HepG2 (cell line): ENCODE measurements around the gene CLDN9. TPM values are rescaled to one million over a fixed set of nuclear protein-coding genes. Genes with fewer than 3 reads are reported as not detected.

Experiments used
- AGO1 ChIP-seq: fragments of 200-400 bp; formaldehyde crosslinking; IDR thresholded peaks from 2 replicates; pipeline ENCODE4 v1.6.1; 2017; ENCODE audit warnings: mild to moderate bottlenecking, low read depth, low read length, moderate library complexity; ENCODE audit not compliant: poor library complexity, severe bottlenecking
- ARNTL ChIP-seq: sonication (generic); formaldehyde crosslinking; IDR thresholded peaks from 2 replicates; pipeline ENCODE4 v1.4.0; 2020; ENCODE audit warnings: mild to moderate bottlenecking, missing genetic modification reagents
- CREM ChIP-seq, 2 experiments: sonication (generic) in 1 of 2; formaldehyde crosslinking in 1 of 2; IDR thresholded peaks; 2 replicates each; pipeline versions ENCODE4 v1.4.0 to v1.6.1; 2016 to 2020; ENCODE audit warnings: antibody characterized with exemption in 1 of 2, mild to moderate bottlenecking in 1 of 2, missing genetic modification reagents in 1 of 2
- EEA1 ChIP-seq: sonication (generic); formaldehyde crosslinking; IDR thresholded peaks from 2 replicates; pipeline ENCODE4 v1.5.1; 2020; ENCODE audit warnings: mild to moderate bottlenecking, missing genetic modification reagents, borderline replicate concordance
- GATAD2A ChIP-seq: IDR thresholded peaks from 2 replicates; pipeline ENCODE4 v1.6.1; 2016
- GFI1 ChIP-seq: sonication (generic); formaldehyde crosslinking; IDR thresholded peaks from 2 replicates; pipeline ENCODE4 v1.5.0; 2020; ENCODE audit warnings: missing genetic modification reagents, mild to moderate bottlenecking, borderline replicate concordance
- IRF2 ChIP-seq: IDR thresholded peaks from 2 replicates; pipeline ENCODE4 v1.6.1; 2018; ENCODE audit warnings: missing genetic modification reagents, missing compliant biosample characterization
- MAFG ChIP-seq: sonication (generic); formaldehyde crosslinking; IDR thresholded peaks from 2 replicates; pipeline ENCODE4 v1.5.1; 2020; ENCODE audit warnings: mild to moderate bottlenecking, missing genetic modification reagents
- MLLT10 ChIP-seq: sonication (generic); formaldehyde crosslinking; IDR thresholded peaks from 2 replicates; pipeline ENCODE4 v1.4.0; 2020; ENCODE audit warnings: missing genetic modification reagents
- MXI1 ChIP-seq: IDR thresholded peaks from 3 replicates; pipeline ENCODE4 v1.6.1; 2012; ENCODE audit warnings: low read depth, low read length, inconsistent platforms, borderline replicate concordance
- MYC ChIP-seq: sonication (generic); formaldehyde crosslinking; IDR thresholded peaks from 2 replicates; pipeline ENCODE4 v1.9.0; 2021; ENCODE audit warnings: missing genetic modification reagents, borderline replicate concordance
- NCOA1 ChIP-seq: sonication (generic); formaldehyde crosslinking; IDR thresholded peaks from 2 replicates; pipeline ENCODE4 v1.9.0; 2021; ENCODE audit warnings: missing genetic modification reagents
- NCOA2 ChIP-seq: sonication (generic); formaldehyde crosslinking; IDR thresholded peaks from 2 replicates; pipeline ENCODE4 v1.8.0; 2022; ENCODE audit warnings: inconsistent platforms
- PHF5A ChIP-seq: IDR thresholded peaks from one replicate; pipeline ENCODE4 v1.6.1; 2018; ENCODE audit warnings: low read depth, missing genetic modification reagents; ENCODE audit not compliant: unreplicated experiment
- PITX1 ChIP-seq: sonication (generic); formaldehyde crosslinking; IDR thresholded peaks from 2 replicates; pipeline ENCODE4 v1.5.1; 2020; ENCODE audit warnings: mild to moderate bottlenecking, missing genetic modification reagents
- SALL1 ChIP-seq: sonication (generic); formaldehyde crosslinking; IDR thresholded peaks from 2 replicates; pipeline ENCODE4 v1.8.0; 2022; ENCODE audit warnings: mild to moderate bottlenecking, missing genetic modification reagents
- SMC3 ChIP-seq: IDR thresholded peaks from 2 replicates; pipeline ENCODE4 v1.6.1; 2011; ENCODE audit warnings: low read length, improper control_type of control experiment
- SRSF9 ChIP-seq: fragments of 200-400 bp; formaldehyde crosslinking; IDR thresholded peaks from 2 replicates; pipeline ENCODE4 v1.6.1; 2018; ENCODE audit warnings: borderline replicate concordance, mild to moderate bottlenecking, low read depth, low read length; ENCODE audit not compliant: insufficient read depth, poor library complexity, severe bottlenecking
- TEAD3 ChIP-seq: optimal IDR thresholded peaks from 2 replicates; pipeline ENCODE3; 2016; ENCODE audit warnings: borderline replicate concordance
- YEATS2 ChIP-seq: sonication (generic); formaldehyde crosslinking; IDR thresholded peaks from 2 replicates; pipeline ENCODE4 v1.4.0; 2020; ENCODE audit warnings: missing genetic modification reagents, borderline replicate concordance
- ZNF3 ChIP-seq: IDR thresholded peaks from 2 replicates; pipeline ENCODE4 v1.7.0; 2017; ENCODE audit warnings: inconsistent platforms
- ZNF326 ChIP-seq: sonication (generic); formaldehyde crosslinking; IDR thresholded peaks from 2 replicates; pipeline ENCODE4 v1.4.0; 2020; ENCODE audit warnings: missing genetic modification reagents, borderline replicate concordance
- ZNF562 ChIP-seq: sonication (generic); formaldehyde crosslinking; IDR thresholded peaks from 2 replicates; pipeline ENCODE4 v1.8.0; 2022; ENCODE audit warnings: missing genetic modification reagents, borderline replicate concordance
- ZNF687 ChIP-seq: sonication (generic); formaldehyde crosslinking; IDR thresholded peaks from 2 replicates; pipeline ENCODE4 v1.5.1; 2020; ENCODE audit warnings: mild to moderate bottlenecking, missing genetic modification reagents, moderate library complexity
- polyA plus RNA-seq, 8 experiments: library from polyadenylated mRNA; depleted of rRNA in 3 of 8; stranded (reverse) in 7 of 8; unstranded in 1 of 8; fragments of >200 nt; fragmentation: Illumina TruSeq in 4 of 8; extraction: Trizol in 4 of 8; gene quantifications; 2 replicates each; pipeline versions ENCODE4 v1.2.1 to v1.2.3, GENCODE V29; 2011 to 2016; ENCODE audit warnings: low read depth in 4 of 8, missing spikeins in 1 of 8, mixed read lengths in 1 of 8; ENCODE audit not compliant: insufficient read depth in 1 of 8
- total RNA-seq, 5 experiments: library from RNA; depleted of rRNA; stranded (reverse); fragments of >200 nt; fragmentation: Illumina TruSeq; extraction: Trizol; gene quantifications; 2 replicates each; pipeline ENCODE4 v1.2.3, GENCODE V29; 2016; ENCODE audit warnings: low read depth in 1 of 5
- TF ChIP-seq, protein P1 (sequence below): sonication (generic); formaldehyde crosslinking; IDR thresholded peaks from 2 replicates; pipeline ENCODE4 v1.8.0; 2022; ENCODE audit warnings: mild to moderate bottlenecking, missing genetic modification reagents, moderate library complexity

CLDN9 gene
- total and polyA plus RNA-seq, 2 of the 13 experiments (the other 11 are each of a cell fraction or from before 2014, with no cell fraction given), result 0.15 to 0.26 TPM

DNA sequence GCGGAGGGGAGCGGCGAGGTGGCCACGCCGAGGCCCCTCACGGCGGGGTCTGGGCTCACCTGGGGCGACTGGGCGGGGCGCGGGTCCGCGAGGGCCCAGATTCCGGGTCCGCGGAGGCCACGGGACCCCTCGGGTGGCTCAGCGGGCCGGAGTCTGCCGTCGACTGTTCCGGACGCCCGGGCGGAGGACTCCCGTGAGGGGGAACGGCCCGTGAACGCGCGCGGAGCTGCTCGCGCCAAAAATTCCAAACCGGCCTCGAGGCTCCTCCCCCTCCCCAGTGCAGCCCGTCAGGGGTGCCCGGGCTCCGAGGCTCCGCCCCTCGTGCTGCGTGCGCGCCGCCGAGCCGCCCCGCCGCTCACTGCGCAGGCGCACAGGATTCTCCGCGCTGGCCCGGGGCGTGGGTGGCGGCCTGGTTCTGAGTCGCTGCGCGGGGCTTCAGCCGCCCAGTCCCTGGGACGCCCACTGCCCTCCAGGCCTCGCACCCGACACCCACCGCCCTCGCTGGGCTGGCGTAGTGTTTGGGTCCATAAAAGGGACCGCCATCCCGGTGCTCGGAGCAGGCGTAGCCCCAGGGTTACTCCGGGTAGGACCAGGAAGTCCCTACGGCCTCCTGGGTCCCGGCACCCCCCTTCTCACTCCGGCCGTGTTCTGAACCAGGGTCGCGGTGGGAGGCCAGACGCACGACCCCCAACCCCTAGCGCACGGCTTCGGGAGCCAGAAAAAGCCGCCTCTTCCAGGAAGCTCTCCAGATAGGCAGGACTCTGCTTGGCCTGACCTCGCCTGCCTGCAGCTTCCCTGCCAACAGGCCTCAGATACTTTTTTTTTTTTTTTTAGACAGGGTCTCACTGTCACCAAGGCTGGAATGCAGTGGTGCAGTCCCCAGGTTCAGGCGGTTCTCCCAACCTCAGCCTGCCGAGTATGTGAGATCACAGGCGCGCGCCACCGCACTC is 32.2 kb upstream of the CLDN9 start, which contains the start of gene PKMYT1 (continued):
- TF ChIP-seq MLLT10 (CRISPR knock-in tag) (no peak), EEA1 (CRISPR knock-in tag) (peak; percentile 58; the same call in 1 of the 2 replicates), MXI1 (peak; percentile 84; the same call in 1 of the 3 replicates), NCOA1 (CRISPR knock-in tag) (no peak), SALL1 (CRISPR knock-in tag) (peak; percentile 87), TEAD3 (CRISPR knock-in tag) (peak; percentile 31), MAFG (no peak), YEATS2 (peak; percentile 42; the same call in 1 of the 2 replicates), ZNF326 (CRISPR knock-in tag) (no peak), NCOA2 (CRISPR knock-in tag) (no peak; the same call in 1 of the 2 replicates), CREM (IDR thresholded peaks at IDR 0.05) (no peak), CREM (CRISPR knock-in tag; IDR thresholded peaks at IDR 0.05) (no peak), ZNF562 (CRISPR knock-in tag) (no peak), ZNF687 (peak; percentile 70), ARNTL (no peak), GATAD2A (CRISPR knock-in tag) (no peak), ZNF3 (CRISPR knock-in tag) (no peak), SRSF9 (no peak), IRF2 (CRISPR knock-in tag) (peak; percentile 53; the same call in 1 of the 2 replicates), AGO1 (no peak), MYC (CRISPR knock-in tag) (peak; percentile 41; the same call in 1 of the 2 replicates), SMC3 (no peak), PHF5A (CRISPR knock-in tag) (peak; percentile 44), GFI1 (peak; percentile 79; the same call in 1 of the 2 replicates), PITX1 (CRISPR knock-in tag) (no peak)
- TF ChIP-seq, protein P1, sequence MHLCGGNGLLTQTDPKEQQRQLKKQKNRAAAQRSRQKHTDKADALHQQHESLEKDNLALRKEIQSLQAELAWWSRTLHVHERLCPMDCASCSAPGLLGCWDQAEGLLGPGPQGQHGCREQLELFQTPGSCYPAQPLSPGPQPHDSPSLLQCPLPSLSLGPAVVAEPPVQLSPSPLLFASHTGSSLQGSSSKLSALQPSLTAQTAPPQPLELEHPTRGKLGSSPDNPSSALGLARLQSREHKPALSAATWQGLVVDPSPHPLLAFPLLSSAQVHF, result no peak
